Neuronal stem cell (in vitro differentiated cells): ENCODE measurements around the gene SLC38A8. TPM values are rescaled to one million over a fixed set of nuclear protein-coding genes. Genes with fewer than 3 reads are reported as not detected.

ENCODE experiments used
- DNase-seq: peaks from one replicate; pipeline ENCODE4 v3.0.0-alpha.2; 2013; ENCODE audit warnings: low spot score
- H2AFZ ChIP-seq: one replicate; pipeline ENCODE4 v1.6.1; 2013; ENCODE audit warnings: mild to moderate bottlenecking, low read length, inconsistent platforms
- H2AK5ac ChIP-seq: 2 replicates; pipeline ENCODE4 v1.6.1; 2013; ENCODE audit warnings: low read depth, mild to moderate bottlenecking, inconsistent platforms, low read length, moderate library complexity, mixed read lengths
- H2BK120ac ChIP-seq: 2 replicates; pipeline ENCODE4 v1.6.1; 2013; ENCODE audit warnings: low read depth, mild to moderate bottlenecking, inconsistent platforms, low read length, moderate library complexity, mixed read lengths
- H2BK12ac ChIP-seq: one replicate; pipeline ENCODE4 v1.6.1; 2013; ENCODE audit warnings: low read length, inconsistent platforms
- H2BK15ac ChIP-seq: 2 replicates; pipeline ENCODE4 v1.6.1; 2013; ENCODE audit warnings: mild to moderate bottlenecking, low read length, inconsistent platforms, mixed read lengths
- H2BK5ac ChIP-seq: one replicate; pipeline ENCODE4 v1.6.1; 2013; ENCODE audit warnings: inconsistent platforms, mild to moderate bottlenecking, low read length, moderate library complexity
- H3K14ac ChIP-seq: one replicate; pipeline ENCODE4 v1.6.1; 2013; ENCODE audit warnings: low read length, inconsistent platforms
- H3K18ac ChIP-seq: 2 replicates; pipeline ENCODE4 v1.6.1; 2013; ENCODE audit warnings: low read length, inconsistent platforms
- H3K23ac ChIP-seq: 2 replicates; pipeline ENCODE4 v1.6.1; 2013; ENCODE audit warnings: low read depth, mild to moderate bottlenecking, mixed read lengths, low read length, inconsistent platforms; ENCODE audit not compliant: poor library complexity
- H3K27ac ChIP-seq: replicated peaks from 3 replicates; pipeline ENCODE4 v1.5.1; 2013; ENCODE audit warnings: low read length, inconsistent platforms
- H3K27me3 ChIP-seq, 3 experiments: 2 replicates each; pipeline ENCODE4 v1.6.1; 2013; ENCODE audit warnings: low read length in 3 of 3, mild to moderate bottlenecking in 2 of 3, inconsistent platforms in 1 of 3, low read depth in 1 of 3, mixed read lengths in 1 of 3, moderate library complexity in 1 of 3; ENCODE audit not compliant: control insufficient read depth in 3 of 3, insufficient read depth in 3 of 3
- H3K36me3 ChIP-seq, 2 donors: replicated peaks in 1 of 2; 2 replicates each; pipeline ENCODE4 v1.6.1; 2013; ENCODE audit warnings: low read length in 2 of 2; ENCODE audit not compliant: control insufficient read depth in 2 of 2, insufficient read depth in 2 of 2
- H3K4ac ChIP-seq: 2 replicates; pipeline ENCODE4 v1.6.1; 2013; ENCODE audit warnings: inconsistent platforms, mild to moderate bottlenecking, low read length, moderate library complexity
- H3K4me1 ChIP-seq, 2 donors: 1 replicate in 1 of 2; 2 replicates in 1 of 2; pipeline ENCODE4 v1.6.1; 2013; ENCODE audit warnings: low read length in 2 of 2, low read depth in 1 of 2; ENCODE audit not compliant: control insufficient read depth in 2 of 2, insufficient read depth in 1 of 2
- H3K4me2 ChIP-seq: one replicate; pipeline ENCODE4 v1.6.1; 2013; ENCODE audit warnings: mild to moderate bottlenecking, low read length, inconsistent platforms; ENCODE audit not compliant: insufficient read depth, poor library complexity, severe bottlenecking
- H3K4me3 ChIP-seq, 2 donors: 2 replicates each; pipeline ENCODE4 v1.5.1; 2013; ENCODE audit warnings: low read length in 2 of 2, mild to moderate bottlenecking in 2 of 2, inconsistent platforms in 1 of 2, moderate library complexity in 1 of 2
- H3K79me1 ChIP-seq: one replicate; pipeline ENCODE4 v1.6.1; 2013; ENCODE audit warnings: low read depth, mild to moderate bottlenecking, inconsistent platforms, low read length, moderate library complexity
- H3K9ac ChIP-seq: one replicate; pipeline ENCODE4 v1.6.1; 2013; ENCODE audit warnings: mild to moderate bottlenecking, low read depth, low read length, inconsistent platforms; ENCODE audit not compliant: poor library complexity
- H3K9me3 ChIP-seq, 2 donors: replicated peaks in 1 of 2; 2 replicates each; pipeline versions ENCODE3 to v1.6.1; 2013; ENCODE audit warnings: low read length in 2 of 2, mild to moderate bottlenecking in 2 of 2, inconsistent platforms in 1 of 2, low read depth in 1 of 2, mixed read lengths in 1 of 2, moderate library complexity in 1 of 2; ENCODE audit not compliant: control insufficient read depth in 2 of 2, insufficient read depth in 1 of 2
- H4K8ac ChIP-seq: one replicate; pipeline ENCODE4 v1.6.1; 2013; ENCODE audit warnings: low read depth, mild to moderate bottlenecking, inconsistent platforms, low read length, moderate library complexity
- H4K91ac ChIP-seq: one replicate; pipeline ENCODE4 v1.6.1; 2013; ENCODE audit warnings: low read length, low read depth, mild to moderate bottlenecking, inconsistent platforms; ENCODE audit not compliant: poor library complexity
- WGBS, 2 donors: extraction: QIAGEN DNeasy Blood & Tissue Kit; methylation state at CpG; one replicate each; pipeline ENCODE4 v1.1.7; 2013; ENCODE audit warnings: missing lambda C conversion rate in 2 of 2, mixed read lengths in 1 of 2; ENCODE audit not compliant: insufficient read length in 2 of 2, insufficient replicate concordance in 1 of 2; ENCODE audit errors: extremely low coverage in 2 of 2; 5-methylcytosine and 5-hydroxymethylcytosine counted together
- polyA plus RNA-seq, 2 experiments: library from polyadenylated mRNA; stranded (reverse); fragments of 200-250 nt; gene quantifications; one replicate each; pipeline ENCODE4 v1.2.3, GENCODE V29; 2013

The SLC38A8 gene
- 0.32 TPM for polyA plus RNA-seq (2013, experiment 1 of 2)
- 0.18 TPM for polyA plus RNA-seq (2013, experiment 2 of 2)

- no peak within 1 kb of the TSS for H3K27ac ChIP-seq
- H3K4me2 ChIP-seq, result no peak within 1 kb of the TSS
- no peak for DNase-seq
- H3K27me3 ChIP-seq, result no peaks in the 10 kb centered on the region
- no peaks in the 10 kb centered on the region for H3K79me1 ChIP-seq
- peak within 1 kb of the TSS in 1 of 2 donors; percentile 11 for H3K4me3 ChIP-seq
- H3K9ac ChIP-seq, result no peak within 1 kb of the TSS
- H4K8ac ChIP-seq, result no peak within 1 kb of the TSS
- no peak within 1 kb of the TSS for H3K4ac ChIP-seq
- H3K9me3 ChIP-seq, result peaks cover 0 to 3% of the 10 kb centered on the region in 2 donors
- H3K4me1 ChIP-seq, result peaks cover 17 to 29% of the 10 kb centered on the region in 2 donors
- H3K18ac ChIP-seq, result peak within 1 kb of the TSS; percentile 63
- peak within 1 kb of the TSS; percentile 19 for H2BK5ac ChIP-seq
- peak within 1 kb of the TSS; percentile 71 for H2AFZ ChIP-seq
- H2BK120ac ChIP-seq, result no peak within 1 kb of the TSS
- peak within 1 kb of the TSS; percentile 43 for H2BK12ac ChIP-seq
- peak within 1 kb of the TSS; percentile 86 for H2BK15ac ChIP-seq
- H2AK5ac ChIP-seq, result peak within 1 kb of the TSS; percentile 51
- no peaks in the 10 kb centered on the region for H3K36me3 ChIP-seq
- peak within 1 kb of the TSS; percentile 57 for H3K14ac ChIP-seq
- H4K91ac ChIP-seq, result no peak within 1 kb of the TSS
- H3K23ac ChIP-seq, result peak within 1 kb of the TSS; percentile 3
- no CpG with 5 or more reads among the region's 9 CpGs for WGBS, 2 donors
These were observed at the start of gene SLC38A8 for GRCh38 chr16:84042308-84042878. Gene SLC38A8, minus strand, starts transcription at chr16:84042795. Its CDS starts 638 bp downstream, at chr16:84042157.

GRCh38 chr16:84091460-84091859 lies 48.9 kb upstream of the SLC38A8 start:
- no peak for DNase-seq
- Histone ChIP-seq H3K4me1 (no peaks in the 10 kb centered on the region), H3K18ac (no peak overlapping the region), H2BK12ac (no peak overlapping the region), H3K9me3 (no peaks in the 10 kb centered on the region), H3K4me2 (no peak overlapping the region), H3K14ac (no peak overlapping the region), H3K9ac (no peak overlapping the region), H3K79me1 (no peaks in the 10 kb centered on the region), H3K27ac (no peak overlapping the region), H4K8ac (no peak overlapping the region), H2BK5ac (no peak overlapping the region), H3K27me3 (no peaks in the 10 kb centered on the region), H3K4me3 (no peak overlapping the region), H2AK5ac (no peak overlapping the region), H3K23ac (no peak overlapping the region), H3K4ac (no peak overlapping the region), H2AFZ (no peak overlapping the region), H2BK120ac (no peak overlapping the region), H3K36me3 (peaks cover 58 to 99% of the 10 kb centered on the region in 2 donors), H4K91ac (no peak overlapping the region), H2BK15ac (no peak overlapping the region)
- no CpG with 5 or more reads among the region's 10 CpGs for WGBS, 2 donors

- H3K9me3 ChIP-seq, result no peaks in the 10 kb centered on the region
- H3K36me3 ChIP-seq, result peaks cover 57 to 96% of the 10 kb centered on the region in 2 donors
- no peak overlapping the region for H2AK5ac ChIP-seq
- H3K4me2 ChIP-seq, result no peak overlapping the region
- no peak for DNase-seq
- no peak overlapping the region for H3K4ac ChIP-seq
- no peak overlapping the region for H2BK15ac ChIP-seq
- no peak overlapping the region for H3K9ac ChIP-seq
- no peak overlapping the region for H3K4me3 ChIP-seq
- H3K79me1 ChIP-seq, result no peaks in the 10 kb centered on the region
- no CpG with 5 or more reads among the region's 9 CpGs for WGBS, 2 donors
- H3K4me1 ChIP-seq, result no peaks in the 10 kb centered on the region
- no peak overlapping the region for H3K14ac ChIP-seq
- no peak overlapping the region for H3K27ac ChIP-seq
- H2AFZ ChIP-seq, result no peak overlapping the region
- no peak overlapping the region for H2BK120ac ChIP-seq
- no peaks in the 10 kb centered on the region for H3K27me3 ChIP-seq
- H3K23ac ChIP-seq, result no peak overlapping the region
- H2BK12ac ChIP-seq, result no peak overlapping the region
- no peak overlapping the region for H4K8ac ChIP-seq
- H3K18ac ChIP-seq, result no peak overlapping the region
- no peak overlapping the region for H2BK5ac ChIP-seq
- H4K91ac ChIP-seq, result no peak overlapping the region
These were observed 47.6 kb upstream of the SLC38A8 start for GRCh38 chr16:84090211-84090610.

- H4K8ac ChIP-seq, result no peak overlapping the region
- no peak overlapping the region for H3K27ac ChIP-seq
- H2AK5ac ChIP-seq, result no peak overlapping the region
- no peak overlapping the region for H2BK120ac ChIP-seq
- H3K9me3 ChIP-seq, result no peaks in the 10 kb centered on the region
- H2AFZ ChIP-seq, result no peak overlapping the region
- no peak overlapping the region for H2BK5ac ChIP-seq
- peaks cover 53 to 95% of the 10 kb centered on the region in 2 donors for H3K36me3 ChIP-seq
- no peak overlapping the region for H3K9ac ChIP-seq
- H4K91ac ChIP-seq, result no peak overlapping the region
- no peak overlapping the region for H2BK12ac ChIP-seq
- H3K4me2 ChIP-seq, result no peak overlapping the region
- H3K23ac ChIP-seq, result no peak overlapping the region
- H3K4me1 ChIP-seq, result no peaks in the 10 kb centered on the region
- H3K27me3 ChIP-seq, result no peaks in the 10 kb centered on the region
- peak overlapping the region in 1 of 2 donors; percentile 1 for H3K4me3 ChIP-seq
- H3K18ac ChIP-seq, result no peak overlapping the region
- DNase-seq, result no peak
- no peak overlapping the region for H3K14ac ChIP-seq
- no peak overlapping the region for H3K4ac ChIP-seq
- H2BK15ac ChIP-seq, result no peak overlapping the region
- H3K79me1 ChIP-seq, result no peaks in the 10 kb centered on the region
- WGBS, 2 donors, result no CpG with 5 or more reads among the region's 15 CpGs
These were observed 46.2 kb upstream of the SLC38A8 start for GRCh38 chr16:84088695-84089395.
